ENCODE data around the gene NOXRED1.

DNA sequence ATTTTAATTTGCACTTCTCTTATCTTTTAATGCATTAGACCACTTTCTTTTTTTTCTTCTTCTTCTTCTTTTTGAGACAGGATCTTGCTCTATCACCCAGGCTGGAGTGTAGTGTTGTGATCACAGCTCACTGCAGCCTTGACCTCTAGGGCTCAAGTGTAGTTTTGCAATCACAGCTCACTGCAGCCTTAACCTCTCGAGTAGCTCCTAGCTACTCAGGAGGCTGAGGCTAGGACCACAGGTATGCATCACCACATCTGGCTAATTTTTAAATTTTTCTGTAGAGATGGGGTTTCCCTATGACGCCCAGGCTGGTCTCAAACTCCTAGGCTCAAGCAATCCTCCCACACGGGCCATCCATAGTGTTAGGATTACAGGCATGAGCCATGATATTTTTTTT is 59.2 kb downstream of the NOXRED1 start:
- TF ChIP-seq, protein P1, sequence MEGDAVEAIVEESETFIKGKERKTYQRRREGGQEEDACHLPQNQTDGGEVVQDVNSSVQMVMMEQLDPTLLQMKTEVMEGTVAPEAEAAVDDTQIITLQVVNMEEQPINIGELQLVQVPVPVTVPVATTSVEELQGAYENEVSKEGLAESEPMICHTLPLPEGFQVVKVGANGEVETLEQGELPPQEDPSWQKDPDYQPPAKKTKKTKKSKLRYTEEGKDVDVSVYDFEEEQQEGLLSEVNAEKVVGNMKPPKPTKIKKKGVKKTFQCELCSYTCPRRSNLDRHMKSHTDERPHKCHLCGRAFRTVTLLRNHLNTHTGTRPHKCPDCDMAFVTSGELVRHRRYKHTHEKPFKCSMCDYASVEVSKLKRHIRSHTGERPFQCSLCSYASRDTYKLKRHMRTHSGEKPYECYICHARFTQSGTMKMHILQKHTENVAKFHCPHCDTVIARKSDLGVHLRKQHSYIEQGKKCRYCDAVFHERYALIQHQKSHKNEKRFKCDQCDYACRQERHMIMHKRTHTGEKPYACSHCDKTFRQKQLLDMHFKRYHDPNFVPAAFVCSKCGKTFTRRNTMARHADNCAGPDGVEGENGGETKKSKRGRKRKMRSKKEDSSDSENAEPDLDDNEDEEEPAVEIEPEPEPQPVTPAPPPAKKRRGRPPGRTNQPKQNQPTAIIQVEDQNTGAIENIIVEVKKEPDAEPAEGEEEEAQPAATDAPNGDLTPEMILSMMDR (conservative IDR thresholded peaks at IDR 0.05; ENCODE audit: low read depth, low read length): no peak
- no peak for TF ChIP-seq EZH2 (IDR thresholded peaks at IDR 0.05; ENCODE audit: borderline replicate concordance, low read depth, low read length, poor library complexity, severe bottlenecking)

Measured in A673 (cell line).